ENCODE data around the gene SLC6A13. TPM values are rescaled to one million over a fixed set of nuclear protein-coding genes. Genes with fewer than 3 reads are reported as not detected.
A peak's percentile ranks its signal among the peaks of the same experiment; 100 is the strongest.

Gene SLC6A13
- total RNA-seq, 1 donor from 2014 or later: 2.6 TPM

DNA sequence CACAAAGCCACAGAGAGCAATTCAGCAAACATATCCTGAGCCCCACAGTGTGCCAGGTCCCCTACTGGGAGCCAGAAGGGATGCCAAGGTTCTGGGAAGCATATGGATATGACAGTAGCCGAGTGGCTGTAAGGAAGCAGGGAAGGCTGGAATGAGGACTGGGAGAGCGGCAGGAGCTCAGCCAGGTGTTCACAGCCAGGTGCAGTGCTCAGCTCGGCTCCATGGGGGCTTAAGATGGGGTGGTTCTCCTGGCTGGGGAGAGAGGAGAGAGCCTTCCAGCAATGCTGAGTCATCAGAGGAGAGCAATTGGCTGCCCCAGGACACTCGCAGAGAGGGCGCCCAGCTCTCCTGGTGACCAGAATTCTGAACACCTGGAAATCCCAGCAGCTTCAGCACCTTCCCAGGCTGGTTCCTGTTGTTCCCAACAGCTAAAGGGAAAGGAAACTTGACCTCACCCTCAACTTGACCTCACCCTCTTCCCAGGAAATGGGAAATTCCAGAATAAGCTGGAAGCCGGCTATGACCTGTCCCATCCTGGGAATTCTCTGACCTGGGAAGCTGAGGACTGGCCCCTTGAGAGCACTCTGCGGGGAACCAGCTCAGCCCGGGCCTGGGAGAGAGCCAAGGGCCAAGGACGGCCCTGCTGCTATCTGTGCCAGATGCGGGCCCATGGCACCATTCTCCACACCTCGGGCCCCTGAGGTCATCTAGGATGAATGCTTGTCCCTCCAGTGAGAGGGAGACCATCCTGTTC lies 83.3 kb downstream of the SLC6A13 start:
- Histone ChIP-seq H3K27me3 (ENCODE audit: control insufficient read depth in 3 of 3, insufficient read depth in 3 of 3, low read length in 3 of 3) (peaks cover under 1 to 7% (median under 1%) of the 10 kb centered on the region in 3 donors), H3K27ac (ENCODE audit: low read depth, low read length) (peak overlapping the region; percentile 48), H3K9ac (ENCODE audit: low read depth in 1 of 3, low read length in 3 of 3) (peak overlapping the region in 1 of 3 donors; percentile 16), H3K36me3 (ENCODE audit: control insufficient read depth in 3 of 3, insufficient read depth in 3 of 3, low read length in 3 of 3) (no peaks in the 10 kb centered on the region), H3K4me1 (ENCODE audit: control insufficient read depth in 3 of 3, insufficient read depth in 3 of 3, low read length in 3 of 3) (peaks cover 20 to 67% (median 63%) of the 10 kb centered on the region in 3 donors), H3K4me3 (ENCODE audit: low read length in 3 of 3) (peak overlapping the region in 1 of 3 donors; percentile 29), H3K9me3 (ENCODE audit: control insufficient read depth in 3 of 3, low read length in 3 of 3) (no peaks in the 10 kb centered on the region)

DNA sequence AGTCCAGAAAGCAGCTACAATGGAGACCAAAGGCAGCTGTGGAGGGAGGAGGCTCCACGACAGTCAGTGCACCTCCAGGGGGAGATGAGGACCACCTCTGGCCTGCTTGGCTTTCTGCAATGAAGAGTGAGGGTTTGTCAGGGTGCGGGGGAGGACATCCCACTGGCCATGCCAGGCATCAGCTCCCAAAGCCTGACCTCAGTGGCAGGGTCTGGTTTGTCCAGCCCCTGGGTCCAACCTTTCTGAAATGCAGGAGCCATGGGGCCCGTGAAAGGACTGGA lies 83.9 kb downstream of the SLC6A13 start:
- Histone ChIP-seq H3K27me3 (ENCODE audit: control insufficient read depth in 3 of 3, insufficient read depth in 3 of 3, low read length in 3 of 3) (peaks cover 4 to 12% (median 4%) of the 10 kb centered on the region in 3 donors), H3K9ac (ENCODE audit: low read depth in 1 of 3, low read length in 3 of 3) (peak overlapping the region in 1 of 3 donors; percentile 16), H3K4me3 (ENCODE audit: low read length in 3 of 3) (peak overlapping the region in 1 of 3 donors; percentile 35), H3K36me3 (ENCODE audit: control insufficient read depth in 3 of 3, insufficient read depth in 3 of 3, low read length in 3 of 3) (no peaks in the 10 kb centered on the region), H3K4me1 (ENCODE audit: control insufficient read depth in 3 of 3, insufficient read depth in 3 of 3, low read length in 3 of 3) (peaks cover 24 to 73% (median 69%) of the 10 kb centered on the region in 3 donors), H3K9me3 (ENCODE audit: control insufficient read depth in 3 of 3, low read length in 3 of 3) (no peaks in the 10 kb centered on the region), H3K27ac (ENCODE audit: low read depth, low read length) (peak overlapping the region; percentile 48)

GRCh38 chr12:177980-178828 lies 84.4 kb downstream of the SLC6A13 start:
- H3K4me1 ChIP-seq (ENCODE audit: control insufficient read depth in 3 of 3, insufficient read depth in 3 of 3, low read length in 3 of 3): peaks cover 28 to 76% (median 70%) of the 10 kb centered on the region in 3 donors
- H3K9me3 ChIP-seq (ENCODE audit: control insufficient read depth in 3 of 3, low read length in 3 of 3): no peaks in the 10 kb centered on the region
- H3K27ac ChIP-seq (ENCODE audit: low read depth, low read length): peak overlapping the region; percentile 48
- H3K9ac ChIP-seq (ENCODE audit: low read depth in 1 of 3, low read length in 3 of 3): peak overlapping the region in 1 of 3 donors; percentile 33
- H3K27me3 ChIP-seq (ENCODE audit: control insufficient read depth in 3 of 3, insufficient read depth in 3 of 3, low read length in 3 of 3): peaks cover 7 to 15% (median 7%) of the 10 kb centered on the region in 3 donors
- peak overlapping the region in 1 of 3 donors; percentile 35 for H3K4me3 ChIP-seq (ENCODE audit: low read length in 3 of 3)
- no peaks in the 10 kb centered on the region for H3K36me3 ChIP-seq (ENCODE audit: control insufficient read depth in 3 of 3, insufficient read depth in 3 of 3, low read length in 3 of 3)

DNA sequence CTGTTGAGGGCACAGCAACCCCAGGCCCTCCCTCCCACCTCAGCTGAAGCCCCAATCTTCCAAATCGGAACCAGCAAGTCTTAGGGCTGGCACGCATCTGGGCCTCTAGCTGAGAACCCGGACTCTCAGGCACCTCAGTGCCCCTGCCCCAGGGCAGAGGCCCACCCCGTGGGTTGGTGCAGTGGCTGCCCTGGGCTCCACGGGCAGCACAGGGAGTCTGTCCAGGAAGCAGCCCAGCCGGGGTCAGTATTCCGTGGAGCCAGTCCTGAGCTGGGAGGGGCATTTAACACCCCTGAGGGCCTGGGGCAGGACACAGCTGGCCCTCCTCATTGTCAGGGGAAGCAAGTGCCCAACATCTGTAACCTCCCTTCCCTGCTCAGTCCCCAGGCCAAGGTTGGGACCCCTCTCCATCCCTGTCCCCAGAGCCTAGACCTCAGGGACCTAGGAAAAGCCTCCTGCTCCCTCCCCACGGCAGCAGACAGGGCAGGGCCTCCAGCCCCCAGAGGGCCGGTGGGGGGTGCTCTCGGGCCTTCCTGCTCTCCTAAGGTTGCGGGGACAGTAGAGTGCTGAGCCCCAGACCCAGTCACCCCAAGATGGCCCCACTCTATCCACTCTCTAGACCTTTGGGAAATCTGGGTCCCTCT lies 85.2 kb downstream of the SLC6A13 start:
- H3K4me1 ChIP-seq (ENCODE audit: control insufficient read depth in 3 of 3, insufficient read depth in 3 of 3, low read length in 3 of 3): peaks cover 31 to 81% (median 76%) of the 10 kb centered on the region in 3 donors
- H3K9ac ChIP-seq (ENCODE audit: low read depth in 1 of 3, low read length in 3 of 3): peak overlapping the region in 1 of 3 donors; percentile 33
- no peaks in the 10 kb centered on the region for H3K9me3 ChIP-seq (ENCODE audit: control insufficient read depth in 3 of 3, low read length in 3 of 3)
- H3K27ac ChIP-seq (ENCODE audit: low read depth, low read length): peak overlapping the region; percentile 47
- peaks cover 11 to 15% (median 11%) of the 10 kb centered on the region in 3 donors for H3K27me3 ChIP-seq (ENCODE audit: control insufficient read depth in 3 of 3, insufficient read depth in 3 of 3, low read length in 3 of 3)
- peak overlapping the region in 1 of 3 donors; percentile 35 for H3K4me3 ChIP-seq (ENCODE audit: low read length in 3 of 3)
- no peaks in the 10 kb centered on the region for H3K36me3 ChIP-seq (ENCODE audit: control insufficient read depth in 3 of 3, insufficient read depth in 3 of 3, low read length in 3 of 3)

DNA sequence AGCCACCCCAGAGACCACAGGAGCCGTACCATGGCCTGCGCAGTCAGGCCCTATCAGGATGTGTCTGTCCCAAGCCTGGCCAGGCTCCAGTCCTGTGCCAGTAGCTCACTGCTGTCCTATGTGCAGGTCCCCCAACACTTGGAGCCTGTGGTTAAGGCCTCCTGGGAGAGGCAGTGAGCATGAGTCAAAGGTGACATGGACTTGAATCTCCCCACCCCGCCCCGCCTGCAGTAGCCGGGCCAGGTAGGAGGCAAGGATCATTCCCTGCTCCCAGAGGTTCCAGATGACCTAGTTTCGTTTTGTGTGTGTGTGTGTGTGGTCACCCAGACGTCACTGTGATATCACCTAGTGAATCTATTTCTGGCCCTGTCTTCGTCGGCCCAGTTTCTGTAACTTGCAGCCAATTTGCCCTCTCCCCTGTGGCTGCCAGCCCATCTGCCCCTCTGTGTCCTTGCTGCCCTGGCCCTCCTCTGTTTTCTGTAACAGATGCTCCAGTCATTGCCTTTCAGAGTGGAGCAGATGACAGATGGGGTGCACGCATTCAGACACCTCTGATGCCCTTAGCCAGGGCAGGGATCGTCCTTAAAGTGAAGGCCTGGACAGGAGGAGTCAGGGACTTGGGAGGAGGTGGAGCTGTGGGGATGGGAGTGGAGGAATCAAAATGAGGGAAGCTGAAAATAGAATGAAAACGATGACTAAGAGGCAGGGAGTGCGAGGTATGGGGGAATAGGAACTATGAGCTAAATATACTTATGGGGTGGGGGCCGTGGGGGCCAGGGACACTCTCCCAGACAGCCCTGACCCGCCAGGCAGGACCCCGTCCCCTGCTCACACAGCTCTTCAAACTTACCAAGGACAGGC lies 86.1 kb downstream of the SLC6A13 start:
- peaks cover 31 to 75% (median 75%) of the 10 kb centered on the region in 3 donors for H3K4me1 ChIP-seq (ENCODE audit: control insufficient read depth in 3 of 3, insufficient read depth in 3 of 3, low read length in 3 of 3)
- peak overlapping the region in 1 of 3 donors; percentile 33 for H3K9ac ChIP-seq (ENCODE audit: low read depth in 1 of 3, low read length in 3 of 3)
- H3K9me3 ChIP-seq (ENCODE audit: control insufficient read depth in 3 of 3, low read length in 3 of 3): no peaks in the 10 kb centered on the region
- H3K4me3 ChIP-seq (ENCODE audit: low read length in 3 of 3): peak overlapping the region in 1 of 3 donors; percentile 35
- H3K36me3 ChIP-seq (ENCODE audit: control insufficient read depth in 3 of 3, insufficient read depth in 3 of 3, low read length in 3 of 3): no peaks in the 10 kb centered on the region
- H3K27ac ChIP-seq (ENCODE audit: low read depth, low read length): peak overlapping the region; percentile 47
- H3K27me3 ChIP-seq (ENCODE audit: control insufficient read depth in 3 of 3, insufficient read depth in 3 of 3, low read length in 3 of 3): peaks cover 11 to 17% (median 15%) of the 10 kb centered on the region in 3 donors

GRCh38 chr12:175759-176158 lies 86.9 kb downstream of the SLC6A13 start:
- no peak overlapping the region for H3K4me3 ChIP-seq (ENCODE audit: low read length in 3 of 3)
- peaks cover 11 to 18% (median 15%) of the 10 kb centered on the region in 3 donors for H3K27me3 ChIP-seq (ENCODE audit: control insufficient read depth in 3 of 3, insufficient read depth in 3 of 3, low read length in 3 of 3)
- H3K4me1 ChIP-seq (ENCODE audit: control insufficient read depth in 3 of 3, insufficient read depth in 3 of 3, low read length in 3 of 3): peaks cover 31 to 74% (median 72%) of the 10 kb centered on the region in 3 donors
- no peaks in the 10 kb centered on the region for H3K9me3 ChIP-seq (ENCODE audit: control insufficient read depth in 3 of 3, low read length in 3 of 3)
- no peak overlapping the region for H3K27ac ChIP-seq (ENCODE audit: low read depth, low read length)
- H3K9ac ChIP-seq (ENCODE audit: low read depth in 1 of 3, low read length in 3 of 3): peak overlapping the region in 1 of 3 donors; percentile 16
- no peaks in the 10 kb centered on the region for H3K36me3 ChIP-seq (ENCODE audit: control insufficient read depth in 3 of 3, insufficient read depth in 3 of 3, low read length in 3 of 3)

- no peaks in the 10 kb centered on the region for H3K9me3 ChIP-seq (ENCODE audit: control insufficient read depth in 3 of 3, low read length in 3 of 3)
- peaks cover 31 to 70% (median 69%) of the 10 kb centered on the region in 3 donors for H3K4me1 ChIP-seq (ENCODE audit: control insufficient read depth in 3 of 3, insufficient read depth in 3 of 3, low read length in 3 of 3)
- H3K9ac ChIP-seq (ENCODE audit: low read depth in 1 of 3, low read length in 3 of 3): peak overlapping the region in 1 of 3 donors; percentile 16
- no peaks in the 10 kb centered on the region for H3K36me3 ChIP-seq (ENCODE audit: control insufficient read depth in 3 of 3, insufficient read depth in 3 of 3, low read length in 3 of 3)
- H3K27ac ChIP-seq (ENCODE audit: low read depth, low read length): no peak overlapping the region
- peaks cover 11 to 18% (median 15%) of the 10 kb centered on the region in 3 donors for H3K27me3 ChIP-seq (ENCODE audit: control insufficient read depth in 3 of 3, insufficient read depth in 3 of 3, low read length in 3 of 3)
- no peak overlapping the region for H3K4me3 ChIP-seq (ENCODE audit: low read length in 3 of 3)
Measured at GRCh38 chr12:175250-175649, 87.4 kb downstream of the SLC6A13 start.

DNA sequence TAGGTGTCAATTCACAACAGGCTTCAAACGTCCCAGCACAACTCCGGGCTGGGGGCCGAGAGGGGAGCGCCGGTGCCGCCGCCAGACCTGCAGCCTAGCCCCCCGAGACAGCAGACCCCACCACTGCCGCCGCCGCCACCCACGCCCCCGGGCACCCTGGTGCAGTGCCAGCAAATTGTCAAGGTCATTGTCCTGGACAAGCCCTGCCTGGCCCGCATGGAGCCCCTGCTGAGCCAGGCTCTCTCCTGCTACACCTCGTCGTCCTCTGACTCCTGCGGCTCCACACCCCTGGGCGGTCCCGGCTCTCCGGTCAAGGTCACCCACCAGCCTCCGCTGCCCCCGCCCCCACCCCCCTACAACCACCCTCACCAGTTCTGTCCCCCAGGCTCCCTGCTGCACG lies 88.0 kb downstream of the SLC6A13 start:
- Histone ChIP-seq H3K27ac (ENCODE audit: low read depth, low read length) (no peak overlapping the region), H3K4me1 (ENCODE audit: control insufficient read depth in 3 of 3, insufficient read depth in 3 of 3, low read length in 3 of 3) (peaks cover 31 to 65% (median 63%) of the 10 kb centered on the region in 3 donors), H3K9me3 (ENCODE audit: control insufficient read depth in 3 of 3, low read length in 3 of 3) (no peaks in the 10 kb centered on the region), H3K9ac (ENCODE audit: low read depth in 1 of 3, low read length in 3 of 3) (peak overlapping the region in 1 of 3 donors; percentile 50), H3K4me3 (ENCODE audit: low read length in 3 of 3) (no peak overlapping the region), H3K27me3 (ENCODE audit: control insufficient read depth in 3 of 3, insufficient read depth in 3 of 3, low read length in 3 of 3) (peaks cover 11 to 18% (median 15%) of the 10 kb centered on the region in 3 donors), H3K36me3 (ENCODE audit: control insufficient read depth in 3 of 3, insufficient read depth in 3 of 3, low read length in 3 of 3) (no peaks in the 10 kb centered on the region)

DNA sequence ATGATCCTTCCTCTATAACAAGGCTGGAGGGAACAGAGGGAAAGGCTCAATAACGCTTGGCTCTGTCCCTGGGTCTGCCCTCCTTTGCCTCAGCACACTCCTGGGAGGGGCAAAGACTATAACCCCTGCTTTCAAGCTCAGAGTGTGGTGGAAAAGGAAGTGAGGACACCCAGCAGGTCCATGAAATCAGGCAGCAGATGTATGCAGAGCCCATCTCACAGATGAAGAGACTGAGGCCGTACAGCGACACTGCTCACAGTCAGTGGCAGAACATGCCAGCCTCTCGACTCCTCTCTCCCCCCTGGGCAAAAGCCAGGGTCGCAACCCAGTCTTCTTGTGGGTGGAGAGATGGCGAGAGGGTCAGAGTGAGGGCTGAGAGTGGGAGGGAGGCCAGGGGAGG lies 88.5 kb downstream of the SLC6A13 start:
- Histone ChIP-seq H3K27me3 (ENCODE audit: control insufficient read depth in 3 of 3, insufficient read depth in 3 of 3, low read length in 3 of 3) (peaks cover 11 to 21% (median 14%) of the 10 kb centered on the region in 3 donors), H3K4me1 (ENCODE audit: control insufficient read depth in 3 of 3, insufficient read depth in 3 of 3, low read length in 3 of 3) (peaks cover 27 to 63% (median 59%) of the 10 kb centered on the region in 3 donors), H3K4me3 (ENCODE audit: low read length in 3 of 3) (no peak overlapping the region), H3K9ac (ENCODE audit: low read depth in 1 of 3, low read length in 3 of 3) (peak overlapping the region in 1 of 3 donors; percentile 50), H3K27ac (ENCODE audit: low read depth, low read length) (no peak overlapping the region), H3K36me3 (ENCODE audit: control insufficient read depth in 3 of 3, insufficient read depth in 3 of 3, low read length in 3 of 3) (no peaks in the 10 kb centered on the region), H3K9me3 (ENCODE audit: control insufficient read depth in 3 of 3, low read length in 3 of 3) (no peaks in the 10 kb centered on the region)

Measured in skeletal muscle tissue (tissue), 4 donors.